HepG2 (cell line): ENCODE measurements around the gene DENND2D. TPM values are rescaled to one million over a fixed set of nuclear protein-coding genes. Genes with fewer than 3 reads are reported as not detected.
A peak's percentile ranks its signal among the peaks of the same experiment; 100 is the strongest.

Source experiments
- KLF6 ChIP-seq: IDR thresholded peaks from 2 replicates; pipeline ENCODE4 v1.8.0; 2016; ENCODE audit warnings: missing biosample characterization, missing genetic modification reagents
- MTA1 ChIP-seq: sonication (generic); formaldehyde crosslinking; IDR thresholded peaks from 2 replicates; pipeline ENCODE4 v1.4.0; 2020; ENCODE audit warnings: missing genetic modification reagents, mild to moderate bottlenecking, borderline replicate concordance
- PCBP2 ChIP-seq: fragments of 200-400 bp; formaldehyde crosslinking; optimal IDR thresholded peaks from 2 replicates; pipeline ENCODE3; 2018; ENCODE audit warnings: low read length, low read depth; ENCODE audit not compliant: poor library complexity, severe bottlenecking
- PRPF4 ChIP-seq: fragments of 200-400 bp; formaldehyde crosslinking; IDR thresholded peaks from 2 replicates; pipeline ENCODE4 v1.6.1; 2016; ENCODE audit warnings: low read length, low read depth; ENCODE audit not compliant: poor library complexity, severe bottlenecking
- RBFOX2 ChIP-seq: fragments of 200-400 bp; formaldehyde crosslinking; IDR thresholded peaks from 2 replicates; pipeline ENCODE4 v1.6.1; 2017; ENCODE audit warnings: low read depth, mild to moderate bottlenecking, low read length
- TEAD3 ChIP-seq: optimal IDR thresholded peaks from 2 replicates; pipeline ENCODE3; 2016; ENCODE audit warnings: borderline replicate concordance
- U2AF1 ChIP-seq: fragments of 200-400 bp; formaldehyde crosslinking; optimal IDR thresholded peaks from 2 replicates; pipeline ENCODE3; 2017; ENCODE audit warnings: mild to moderate bottlenecking, low read depth, low read length
- ZFP36 ChIP-seq: fragments of 150-350 bp; IDR thresholded peaks from 2 replicates; pipeline ENCODE4 v1.6.1; 2018; ENCODE audit warnings: borderline replicate concordance, low read length, low read depth; ENCODE audit not compliant: partially characterized antibody
- ZFYVE20 ChIP-seq: sonication (generic); formaldehyde crosslinking; IDR thresholded peaks from 2 replicates; pipeline ENCODE4 v1.8.0; 2023; ENCODE audit warnings: low read depth, mild to moderate bottlenecking, moderate library complexity, missing genetic modification reagents, borderline replicate concordance
- ZNF33B ChIP-seq: sonication (generic); formaldehyde crosslinking; IDR thresholded peaks from 2 replicates; pipeline ENCODE4 v1.5.1; 2020; ENCODE audit warnings: mild to moderate bottlenecking, missing genetic modification reagents
- ZNF605 ChIP-seq: sonication (generic); formaldehyde crosslinking; IDR thresholded peaks from 2 replicates; pipeline ENCODE4 v1.8.0; 2022; ENCODE audit warnings: mild to moderate bottlenecking, missing genetic modification reagents
- ZNF670 ChIP-seq: sonication (generic); formaldehyde crosslinking; IDR thresholded peaks from 2 replicates; pipeline ENCODE4 v1.8.0; 2022; ENCODE audit warnings: mild to moderate bottlenecking, missing genetic modification reagents, borderline replicate concordance
- ZNF781 ChIP-seq: sonication (generic); formaldehyde crosslinking; IDR thresholded peaks from 2 replicates; pipeline ENCODE4 v1.5.1; 2020; ENCODE audit warnings: borderline replicate concordance, mild to moderate bottlenecking, missing genetic modification reagents; ENCODE audit errors: not compliant biosample characterization
- polyA plus RNA-seq, 8 experiments: library from polyadenylated mRNA; depleted of rRNA in 3 of 8; stranded (reverse) in 7 of 8; unstranded in 1 of 8; fragments of >200 nt; fragmentation: Illumina TruSeq in 4 of 8; extraction: Trizol in 4 of 8; gene quantifications; 2 replicates each; pipeline versions ENCODE4 v1.2.1 to v1.2.3, GENCODE V29; 2011 to 2016; ENCODE audit warnings: low read depth in 4 of 8, missing spikeins in 1 of 8, mixed read lengths in 1 of 8; ENCODE audit not compliant: insufficient read depth in 1 of 8
- total RNA-seq, 5 experiments: library from RNA; depleted of rRNA; stranded (reverse); fragments of >200 nt; fragmentation: Illumina TruSeq; extraction: Trizol; gene quantifications; 2 replicates each; pipeline ENCODE4 v1.2.3, GENCODE V29; 2016; ENCODE audit warnings: low read depth in 1 of 5
- TF ChIP-seq, protein P1 (sequence below): sonication (generic); formaldehyde crosslinking; IDR thresholded peaks from 2 replicates; pipeline ENCODE4 v1.5.1; 2020; ENCODE audit warnings: missing genetic modification reagents, mild to moderate bottlenecking, borderline replicate concordance
- TF ChIP-seq, protein P2 (sequence below), 2 experiments: fragments of 450-650 bp in 1 of 2; sonication (generic) in 1 of 2; formaldehyde crosslinking; IDR thresholded peaks; 2 replicates each; pipeline versions ENCODE4 v1.5.0 to v1.8.0; 2020 to 2022; ENCODE audit warnings: mild to moderate bottlenecking in 1 of 2, missing genetic modification reagents in 1 of 2
- TF ChIP-seq, protein P3 (sequence below), 2 experiments: sonication (generic) in 1 of 2; formaldehyde crosslinking in 1 of 2; IDR thresholded peaks; 2 replicates each; pipeline versions ENCODE4 v1.6.1 to v1.9.0; 2014 to 2022; ENCODE audit warnings: antibody characterized with exemption in 1 of 2, borderline replicate concordance in 1 of 2, inconsistent platforms in 1 of 2, low read depth in 1 of 2, missing genetic modification reagents in 1 of 2

DENND2D gene
- total and polyA plus RNA-seq, 2 of the 13 experiments (the other 11 are each of a cell fraction or from before 2014, with no cell fraction given): 0.04 TPM; not detected in 1

DNA sequence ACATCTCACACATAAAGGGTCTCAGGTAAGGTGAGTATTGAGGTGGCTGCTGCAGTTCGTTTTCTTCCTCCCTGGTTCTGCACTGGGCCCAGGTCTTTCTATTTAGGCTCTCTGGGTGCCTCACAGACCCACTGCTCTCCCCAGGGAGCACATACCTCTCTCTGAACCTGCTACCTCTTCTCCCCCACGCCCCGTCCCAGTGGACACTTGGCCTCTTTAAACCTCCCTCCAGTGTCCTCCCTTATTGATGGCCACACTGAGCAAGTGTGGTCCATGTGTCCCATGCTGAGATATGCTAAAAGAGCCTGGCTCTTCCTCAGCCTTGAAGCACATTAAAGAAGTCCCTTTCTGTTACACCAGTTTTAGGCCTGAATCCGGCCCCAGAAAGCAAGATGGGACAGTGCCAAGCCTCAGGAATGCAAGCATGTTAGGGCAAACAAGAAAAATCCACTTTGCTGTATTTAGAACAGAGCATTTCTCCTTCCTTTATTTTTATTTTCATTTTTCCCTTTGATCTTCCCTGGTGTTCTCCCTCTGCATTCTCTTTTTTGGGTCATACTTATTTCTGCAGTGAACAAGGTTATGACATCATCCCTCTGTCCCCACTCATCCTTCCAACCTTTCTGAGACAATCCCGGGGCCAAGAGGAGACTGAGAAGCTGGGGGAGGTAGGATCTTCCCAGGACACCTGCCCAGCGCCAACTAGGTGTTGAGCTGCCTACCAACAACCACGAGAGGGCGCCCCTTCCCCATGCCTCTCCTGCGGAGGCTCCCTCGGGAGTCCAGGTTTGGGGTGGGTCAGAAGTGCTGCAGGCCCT is 22.1 kb upstream of the DENND2D start (continued):
- TF ChIP-seq, protein P1, sequence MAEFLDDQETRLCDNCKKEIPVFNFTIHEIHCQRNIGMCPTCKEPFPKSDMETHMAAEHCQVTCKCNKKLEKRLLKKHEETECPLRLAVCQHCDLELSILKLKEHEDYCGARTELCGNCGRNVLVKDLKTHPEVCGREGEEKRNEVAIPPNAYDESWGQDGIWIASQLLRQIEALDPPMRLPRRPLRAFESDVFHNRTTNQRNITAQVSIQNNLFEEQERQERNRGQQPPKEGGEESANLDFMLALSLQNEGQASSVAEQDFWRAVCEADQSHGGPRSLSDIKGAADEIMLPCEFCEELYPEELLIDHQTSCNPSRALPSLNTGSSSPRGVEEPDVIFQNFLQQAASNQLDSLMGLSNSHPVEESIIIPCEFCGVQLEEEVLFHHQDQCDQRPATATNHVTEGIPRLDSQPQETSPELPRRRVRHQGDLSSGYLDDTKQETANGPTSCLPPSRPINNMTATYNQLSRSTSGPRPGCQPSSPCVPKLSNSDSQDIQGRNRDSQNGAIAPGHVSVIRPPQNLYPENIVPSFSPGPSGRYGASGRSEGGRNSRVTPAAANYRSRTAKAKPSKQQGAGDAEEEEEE (CRISPR knock-in tag): no peak
- TF ChIP-seq KLF6 (CRISPR knock-in tag) (no peak), PRPF4 (no peak), ZNF670 (CRISPR knock-in tag) (no peak), U2AF1 (no peak), RBFOX2 (no peak), ZFYVE20 (CRISPR knock-in tag) (no peak), ZFP36 (no peak), TEAD3 (CRISPR knock-in tag) (no peak), MTA1 (no peak), ZNF605 (CRISPR knock-in tag) (no peak), ZNF781 (no peak), PCBP2 (no peak), ZNF33B (CRISPR knock-in tag) (peak; percentile 74; the same call in 1 of the 2 replicates)
- TF ChIP-seq, protein P2, sequence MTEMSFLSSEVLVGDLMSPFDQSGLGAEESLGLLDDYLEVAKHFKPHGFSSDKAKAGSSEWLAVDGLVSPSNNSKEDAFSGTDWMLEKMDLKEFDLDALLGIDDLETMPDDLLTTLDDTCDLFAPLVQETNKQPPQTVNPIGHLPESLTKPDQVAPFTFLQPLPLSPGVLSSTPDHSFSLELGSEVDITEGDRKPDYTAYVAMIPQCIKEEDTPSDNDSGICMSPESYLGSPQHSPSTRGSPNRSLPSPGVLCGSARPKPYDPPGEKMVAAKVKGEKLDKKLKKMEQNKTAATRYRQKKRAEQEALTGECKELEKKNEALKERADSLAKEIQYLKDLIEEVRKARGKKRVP (CRISPR knock-in tag; IDR thresholded peaks at IDR 0.05): 0 out of 4 replicates have a peak, but pooled peaks of 1 of the 2 experiments have one; percentile 21
- TF ChIP-seq, protein P3, sequence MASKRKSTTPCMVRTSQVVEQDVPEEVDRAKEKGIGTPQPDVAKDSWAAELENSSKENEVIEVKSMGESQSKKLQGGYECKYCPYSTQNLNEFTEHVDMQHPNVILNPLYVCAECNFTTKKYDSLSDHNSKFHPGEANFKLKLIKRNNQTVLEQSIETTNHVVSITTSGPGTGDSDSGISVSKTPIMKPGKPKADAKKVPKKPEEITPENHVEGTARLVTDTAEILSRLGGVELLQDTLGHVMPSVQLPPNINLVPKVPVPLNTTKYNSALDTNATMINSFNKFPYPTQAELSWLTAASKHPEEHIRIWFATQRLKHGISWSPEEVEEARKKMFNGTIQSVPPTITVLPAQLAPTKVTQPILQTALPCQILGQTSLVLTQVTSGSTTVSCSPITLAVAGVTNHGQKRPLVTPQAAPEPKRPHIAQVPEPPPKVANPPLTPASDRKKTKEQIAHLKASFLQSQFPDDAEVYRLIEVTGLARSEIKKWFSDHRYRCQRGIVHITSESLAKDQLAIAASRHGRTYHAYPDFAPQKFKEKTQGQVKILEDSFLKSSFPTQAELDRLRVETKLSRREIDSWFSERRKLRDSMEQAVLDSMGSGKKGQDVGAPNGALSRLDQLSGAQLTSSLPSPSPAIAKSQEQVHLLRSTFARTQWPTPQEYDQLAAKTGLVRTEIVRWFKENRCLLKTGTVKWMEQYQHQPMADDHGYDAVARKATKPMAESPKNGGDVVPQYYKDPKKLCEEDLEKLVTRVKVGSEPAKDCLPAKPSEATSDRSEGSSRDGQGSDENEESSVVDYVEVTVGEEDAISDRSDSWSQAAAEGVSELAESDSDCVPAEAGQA (IDR thresholded peaks at IDR 0.05; ENCODE audit: low read depth): no peak
- TF ChIP-seq, protein P3 (CRISPR knock-in tag; IDR thresholded peaks at IDR 0.05; ENCODE audit: borderline replicate concordance): no peak
